Liver (tissue), 9 donors: ENCODE results near the gene TEX2. TPM values are rescaled to one million over a fixed set of nuclear protein-coding genes. Genes with fewer than 3 reads are reported as not detected.

Source experiments
- DNase-seq: peaks from one replicate; pipeline ENCODE4 v3.0.0-alpha.2; 2017; ENCODE audit warnings: low spot score
- H3K27ac ChIP-seq, 2 donors: one replicate each; pipeline ENCODE4 v1.7.0; 2013; ENCODE audit warnings: inconsistent platforms in 2 of 2, low read length in 2 of 2, control low read depth in 1 of 2, low read depth in 1 of 2, mild to moderate bottlenecking in 1 of 2
- H3K27me3 ChIP-seq, 4 donors: one replicate each; pipeline versions ENCODE4 v1.6.1 to v1.7.0; 2013; ENCODE audit warnings: low read length in 3 of 4, inconsistent platforms in 1 of 4, mild to moderate bottlenecking in 1 of 4, moderate library complexity in 1 of 4; ENCODE audit not compliant: control insufficient read depth in 4 of 4, insufficient read depth in 4 of 4
- H3K36me3 ChIP-seq, 4 donors: one replicate each; pipeline versions ENCODE4 v1.6.1 to v1.7.0; 2013; ENCODE audit warnings: low read length in 3 of 4, mild to moderate bottlenecking in 3 of 4, low read depth in 1 of 4, moderate library complexity in 1 of 4; ENCODE audit not compliant: control insufficient read depth in 4 of 4, insufficient read depth in 3 of 4
- H3K4me1 ChIP-seq, 4 donors: one replicate each; pipeline versions ENCODE4 v1.6.1 to v1.7.0; 2013; ENCODE audit warnings: low read length in 3 of 4, mild to moderate bottlenecking in 3 of 4, moderate library complexity in 1 of 4; ENCODE audit not compliant: control insufficient read depth in 4 of 4, insufficient read depth in 4 of 4
- H3K4me3 ChIP-seq, 3 donors: one replicate each; pipeline versions ENCODE4 v1.6.1 to v1.7.0; 2013; ENCODE audit warnings: low read length in 3 of 3, control low read depth in 1 of 3, low read depth in 1 of 3, mild to moderate bottlenecking in 1 of 3
- H3K9ac ChIP-seq, 2 donors: one replicate each; pipeline ENCODE4 v1.7.0; 2013; ENCODE audit warnings: low read length in 2 of 2, mild to moderate bottlenecking in 2 of 2, moderate library complexity in 2 of 2, control low read depth in 1 of 2, low read depth in 1 of 2
- H3K9me3 ChIP-seq, 4 donors: one replicate each; pipeline versions ENCODE4 v1.6.1 to v1.7.0; 2013; ENCODE audit warnings: low read length in 3 of 4; ENCODE audit not compliant: control insufficient read depth in 4 of 4
- CTCF ChIP-seq: fragments of 150-350 bp; IDR thresholded peaks from 2 replicates; pipeline ENCODE4 v1.5.1; 2017; ENCODE audit warnings: improper control_type of control experiment, low read depth, low read length; ENCODE audit not compliant: missing input control
- FOXA2 ChIP-seq: IDR thresholded peaks from 2 replicates; pipeline ENCODE4 v1.6.1; 2016; ENCODE audit warnings: antibody characterized with exemption
- GABPA ChIP-seq, 2 donors: IDR thresholded peaks in 1 of 2; conservative IDR thresholded peaks in 1 of 2; 2 replicates each; pipeline ENCODE4 v1.6.1; 2016; ENCODE audit warnings: antibody characterized with exemption in 2 of 2, mild to moderate bottlenecking in 1 of 2, moderate library complexity in 1 of 2
- HNF4A ChIP-seq, 2 donors: conservative IDR thresholded peaks; 2 replicates each; pipeline ENCODE4 v1.6.1; 2016; ENCODE audit warnings: antibody characterized with exemption in 2 of 2, mild to moderate bottlenecking in 2 of 2
- HNF4G ChIP-seq: IDR thresholded peaks from 2 replicates; pipeline ENCODE4 v1.6.1; 2016; ENCODE audit warnings: antibody characterized with exemption
- JUND ChIP-seq, 2 donors: IDR thresholded peaks; 2 replicates each; pipeline ENCODE4 v1.6.1; 2016; ENCODE audit warnings: antibody characterized with exemption in 2 of 2
- MAX ChIP-seq: IDR thresholded peaks from 2 replicates; pipeline ENCODE4 v1.6.1; 2016; ENCODE audit warnings: antibody characterized with exemption
- NR2F2 ChIP-seq: IDR thresholded peaks from 2 replicates; pipeline ENCODE4 v1.6.1; 2016; ENCODE audit warnings: antibody characterized with exemption
- RAD21 ChIP-seq, 2 donors: IDR thresholded peaks; 2 replicates each; pipeline ENCODE4 v1.6.1; 2016; ENCODE audit warnings: antibody characterized with exemption in 2 of 2, mild to moderate bottlenecking in 2 of 2
- REST ChIP-seq: IDR thresholded peaks from 2 replicates; pipeline ENCODE4 v1.6.1; 2016; ENCODE audit warnings: antibody characterized with exemption, mild to moderate bottlenecking
- RXRA ChIP-seq, 2 donors: IDR thresholded peaks; 2 replicates each; pipeline ENCODE4 v1.6.1; 2017 to 2018; ENCODE audit warnings: antibody characterized with exemption in 2 of 2, mild to moderate bottlenecking in 1 of 2
- TAF1 ChIP-seq: conservative IDR thresholded peaks from 2 replicates; pipeline ENCODE4 v1.6.1; 2016; ENCODE audit warnings: antibody characterized with exemption, mild to moderate bottlenecking
- YY1 ChIP-seq: IDR thresholded peaks from 2 replicates; pipeline ENCODE4 v1.6.1; 2016; ENCODE audit warnings: antibody characterized with exemption, mild to moderate bottlenecking
- ZBTB33 ChIP-seq: IDR thresholded peaks from 2 replicates; pipeline ENCODE4 v1.6.1; 2016; ENCODE audit warnings: antibody characterized with exemption
- WGBS: extraction: QIAGEN DNeasy Blood & Tissue Kit; methylation state at CpG from one replicate; pipeline ENCODE4 v1.1.7; 2013; 5-methylcytosine and 5-hydroxymethylcytosine counted together
- polyA plus RNA-seq, 2 donors: library from polyadenylated mRNA; stranded (reverse) in 1 of 2; unstranded in 1 of 2; fragments of 200-250 nt in 1 of 2; fragments of >200 nt in 1 of 2; fragmentation: Nextera tagmentation in 1 of 2; extraction: Ambion mirVana in 1 of 2; gene quantifications; one replicate each; pipeline versions ENCODE4 v1.2.1 to v1.2.3, GENCODE V29; 2013 to 2015
- total RNA-seq, 2 donors: library from RNA; depleted of rRNA; stranded (reverse); fragments of >200 nt; gene quantifications; one replicate each; pipeline ENCODE4 v1.2.3, GENCODE V29; 2014
- donor health status: healthy.
- donor health status: healthy.
- donor health status: healthy.
- donor health status: healthy.
- donor health status: healthy.

The TEX2 gene
- total and polyA plus RNA-seq, 4 donors: 15.9 to 39.8 (median 28.2) TPM

GRCh38 chr17:64236827-64237403, 26.1 kb downstream of the TEX2 start:
- 84% methylated on average over 9 of the region's 9 CpGs for WGBS
- H3K9me3 ChIP-seq: no peaks in the 10 kb centered on the region
- H3K4me1 ChIP-seq: peaks cover 0 to 15% (median 5%) of the 10 kb centered on the region in 4 donors
- no peak overlapping the region for H3K27ac ChIP-seq
- H3K9ac ChIP-seq: no peak overlapping the region
- H3K4me3 ChIP-seq: no peak overlapping the region
- peaks cover 0 to 2% (median under 1%) of the 10 kb centered on the region in 4 donors for H3K36me3 ChIP-seq
- DNase-seq: no peak
- no peaks in the 10 kb centered on the region for H3K27me3 ChIP-seq
- TF ChIP-seq ZBTB33: no peak
- TF ChIP-seq FOXA2: no peak
- TF ChIP-seq RXRA (IDR thresholded peaks at IDR 0.05): no peak
- TF ChIP-seq JUND (IDR thresholded peaks at IDR 0.05): no peak
- no peak for TF ChIP-seq HNF4G
- TF ChIP-seq CTCF: peak; percentile 27
- no peak for TF ChIP-seq YY1
- TF ChIP-seq RAD21 (IDR thresholded peaks at IDR 0.05): peak in 1 of 2 donors; percentile 49
- no peak for TF ChIP-seq NR2F2
- no peak for TF ChIP-seq REST
- TF ChIP-seq GABPA (IDR thresholded peaks at IDR 0.05 in 1 of 2, conservative IDR thresholded peaks at IDR 0.05 in 1 of 2): no peak

- Histone ChIP-seq H3K4me1 (peaks cover 0 to 3% (median 0%) of the 10 kb centered on the region in 4 donors), H3K36me3 (no peaks in the 10 kb centered on the region), H3K9ac (no peak overlapping the region), H3K27me3 (no peaks in the 10 kb centered on the region), H3K9me3 (no peaks in the 10 kb centered on the region), H3K27ac (no peak overlapping the region), H3K4me3 (no peak overlapping the region)
- DNase-seq: no peak
- 79% methylated on average over 6 of the region's 6 CpGs for WGBS
- TF ChIP-seq RXRA (IDR thresholded peaks at IDR 0.05): no peak
- no peak for TF ChIP-seq MAX
- TF ChIP-seq HNF4A (conservative IDR thresholded peaks at IDR 0.05): no peak
- TF ChIP-seq JUND (IDR thresholded peaks at IDR 0.05): no peak
- TF ChIP-seq YY1: no peak
- TF ChIP-seq TAF1: no peak
- TF ChIP-seq HNF4G: no peak
- TF ChIP-seq ZBTB33: no peak
These were observed 28.1 kb downstream of the TEX2 start for GRCh38 chr17:64234961-64235360.
